Esophagus squamous epithelium (tissue), 5 donors: ENCODE results near the gene MEA1. TPM values are rescaled to one million over a fixed set of nuclear protein-coding genes. Genes with fewer than 3 reads are reported as not detected.
A peak's percentile ranks its signal among the peaks of the same experiment; 100 is the strongest.

ENCODE experiments used
- DNase-seq: peaks from one replicate; lab custom pipeline; 2025; lab: John Stamatoyannopoulos, UW
- H3K27ac ChIP-seq, 4 donors: fragments of 200-600 bp; sonication (generic); one replicate each; pipeline ENCODE4 v1.5.1; 2016 to 2019; ENCODE audit warnings: mild to moderate bottlenecking in 1 of 4
- H3K27me3 ChIP-seq, 4 donors: fragments of 200-600 bp; sonication (generic); 1 replicate in 3 of 4; 2 replicates in 1 of 4; pipeline versions ENCODE4 v1.5.1 to v1.6.0; 2017 to 2021; ENCODE audit warnings: antibody characterized with exemption in 1 of 4
- H3K36me3 ChIP-seq, 3 donors: fragments of 200-600 bp; sonication (generic); one replicate each; pipeline ENCODE4 v1.5.1; 2016 to 2019
- H3K4me1 ChIP-seq, 3 donors: fragments of 200-600 bp; sonication (generic); one replicate each; pipeline ENCODE4 v1.5.1; 2017 to 2019
- H3K4me3 ChIP-seq, 4 donors: fragments of 200-600 bp; sonication (generic); 1 replicate in 3 of 4; 2 replicates in 1 of 4; pipeline ENCODE4 v1.5.1; 2016 to 2019; ENCODE audit warnings: mild to moderate bottlenecking in 2 of 4, moderate library complexity in 1 of 4
- H3K9me3 ChIP-seq, 3 donors: fragments of 200-600 bp; sonication (generic); one replicate each; pipeline ENCODE4 v1.5.1; 2016 to 2019
- CTCF ChIP-seq, 6 experiments: fragments of 450-650 bp in 4 of 6; fragments of 200-600 bp in 2 of 6; sonication (generic) in 2 of 6; IDR thresholded peaks; one replicate each; pipeline ENCODE4 v1.5.1; 2016 to 2019; ENCODE audit warnings: antibody characterized with exemption in 6 of 6, mild to moderate bottlenecking in 4 of 6, moderate library complexity in 4 of 6
- POLR2A ChIP-seq, 4 donors: fragments of 450-650 bp; IDR thresholded peaks; one replicate each; pipeline ENCODE4 v1.6.1; 2017; ENCODE audit warnings: antibody characterized with exemption in 4 of 4, mild to moderate bottlenecking in 4 of 4, moderate library complexity in 3 of 4
- WGBS, 2 donors: methylation state at CpG; one replicate each; pipeline ENCODE4 v1.1.5; 2018; 5-methylcytosine and 5-hydroxymethylcytosine counted together
- intact Hi-C: fragments of 100-400 bp; cut with DNase I; formaldehyde crosslinking; loops from one replicate; pipeline ENCODE4 v1.15.0; 2022
- total RNA-seq, 4 donors: library from RNA; depleted of rRNA; stranded (reverse); fragments of >200 nt; gene quantifications; one replicate each; pipeline ENCODE4 v1.1.0, GENCODE V29; 2016
- donor health status: DM: yes; HTN: yes; CAD: no.

Gene MEA1
- total RNA-seq, 4 donors from 2014 or later, result 28.9 to 56.6 (median 49.1) TPM

DNA sequence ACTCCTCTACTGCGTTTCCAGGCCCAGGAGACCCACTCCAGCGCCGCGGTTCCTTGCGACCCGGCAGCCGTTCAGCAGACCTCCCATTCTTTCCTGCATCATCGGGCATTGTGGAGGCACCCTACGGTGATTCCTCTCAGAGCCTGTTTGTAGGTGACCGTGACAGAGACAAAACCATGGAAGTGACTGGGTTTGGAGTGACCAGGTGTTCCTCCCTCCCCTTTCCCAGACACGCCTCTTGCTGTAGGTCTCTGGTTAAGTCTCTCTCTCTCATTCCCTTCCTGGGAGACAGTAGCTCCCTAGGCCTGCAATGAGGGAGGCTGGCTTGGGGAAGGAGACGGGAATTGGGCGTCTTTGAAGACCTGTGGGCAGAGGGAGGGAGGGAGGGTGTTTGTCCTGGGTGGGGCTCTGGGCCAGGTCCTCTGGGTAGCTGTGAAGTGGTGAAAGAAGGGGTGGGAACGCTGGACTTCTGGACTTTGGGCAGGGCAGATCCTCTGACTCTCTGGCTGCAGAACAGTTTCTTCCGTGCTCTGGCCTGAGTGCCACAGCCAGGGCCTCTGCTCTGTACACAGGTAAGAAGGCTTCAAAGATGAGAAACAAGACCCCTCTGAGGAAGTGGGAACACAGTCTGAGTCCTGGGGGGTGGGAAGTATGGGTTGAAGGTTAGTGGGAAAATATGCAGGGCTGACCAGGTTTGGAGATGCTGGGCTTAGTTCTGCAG is 46.4 kb upstream of the MEA1 start:
- TF ChIP-seq CTCF (IDR thresholded peaks at IDR 0.05) (no peak), POLR2A (IDR thresholded peaks at IDR 0.05) (no peak)
- Histone ChIP-seq H3K27ac (peak overlapping the region; percentile 89 to 97 (median 94)), H3K4me3 (peak overlapping the region; percentile 83 to 97 (median 90)), H3K4me1 (peaks cover 12 to 37% (median 19%) of the 10 kb centered on the region in 3 donors), H3K36me3 (peaks cover 0 to 63% (median 4%) of the 10 kb centered on the region in 3 donors), H3K27me3 (no peaks in the 10 kb centered on the region), H3K9me3 (no peaks in the 10 kb centered on the region)
- no peak for DNase-seq
- intact Hi-C loops, result loop anchor here (10.0 kb wide), 1 partner anchor 95 kb away; the partner anchor contains the start of gene GNMT
- WGBS, 2 donors, result 5 to 17% methylated on average over 7 to 13 of the region's 15 CpGs

DNA sequence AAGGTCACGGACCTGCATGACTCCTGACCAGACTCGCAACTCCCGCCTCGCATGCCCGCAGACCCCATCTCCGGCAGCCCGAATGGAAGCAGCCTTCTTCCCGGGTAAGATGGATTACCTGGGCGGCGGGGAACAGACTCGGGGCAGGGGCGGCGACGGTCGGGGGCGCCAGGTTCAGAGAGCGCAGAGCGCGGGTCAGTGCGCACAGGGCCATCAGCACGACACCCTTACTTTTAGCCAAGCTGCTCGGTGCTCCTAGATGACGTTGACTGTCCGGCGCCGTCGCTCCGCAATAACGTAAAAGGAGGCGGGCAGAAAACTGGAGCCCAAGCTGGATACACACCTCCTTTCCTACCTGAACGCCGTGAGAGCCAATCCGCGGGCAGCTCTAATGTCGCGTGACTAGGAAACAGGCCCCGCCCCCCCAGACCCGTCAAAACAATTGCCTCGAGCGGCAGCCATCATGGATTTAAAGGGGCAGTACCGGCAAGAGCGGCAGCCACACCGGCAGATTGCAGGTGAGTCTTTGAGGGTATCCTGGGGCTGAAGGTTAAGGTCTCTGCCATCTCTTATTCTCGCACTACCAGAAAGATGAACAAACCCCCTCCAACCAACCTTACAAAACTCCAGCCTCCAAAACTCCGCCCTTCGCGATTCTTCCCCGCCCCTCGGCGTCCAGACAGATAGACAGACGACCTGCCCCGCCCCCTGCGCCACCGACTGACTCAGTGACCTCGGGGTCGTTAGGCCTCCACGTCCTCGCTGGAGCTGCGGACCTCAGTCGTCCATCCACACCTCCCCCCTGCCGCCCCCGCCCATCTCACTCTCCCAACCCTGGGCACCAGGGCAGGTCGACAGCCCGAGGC is 45.7 kb upstream of the MEA1 start, which contains the start of the genes KLC4 and MRPL2:
Gene KLC4 (plus strand): TSS at position 464 of the 866 bp plus-strand sequence. CDS start 1,705 bp downstream, outside the sequence.
Gene MRPL2 (minus strand): TSS at position 267 of the 866 bp plus-strand sequence. CDS start 53 bp downstream, at position 214.
- peaks cover 0 to 59% (median 4%) of the 10 kb centered on the region in 3 donors for H3K36me3 ChIP-seq
- H3K4me3 ChIP-seq, result peak within 1 kb of the TSS; percentile 83 to 97 (median 90)
- H3K27ac ChIP-seq, result peak within 1 kb of the TSS; percentile 89 to 97 (median 94)
- intact Hi-C loops, result loop anchor here (10.0 kb wide), 1 partner anchor 95 kb away; the partner anchor contains the start of gene GNMT
- peak; percentile 93 for DNase-seq
- 0 to 1% methylated on average over 25 to 29 of the region's 64 CpGs for WGBS, 2 donors
- no peaks in the 10 kb centered on the region for H3K9me3 ChIP-seq
- peak in 3 of 4 donors; percentile 62 to 84 (median 77) for TF ChIP-seq POLR2A (IDR thresholded peaks at IDR 0.05)
- peak in 1 of 6 experiments; percentile 4 for TF ChIP-seq CTCF (IDR thresholded peaks at IDR 0.05)
- peaks cover 12 to 40% (median 20%) of the 10 kb centered on the region in 3 donors for H3K4me1 ChIP-seq
- no peaks in the 10 kb centered on the region for H3K27me3 ChIP-seq

- intact Hi-C loops, result no loop called here
- Histone ChIP-seq H3K27me3 (no peaks in the 10 kb centered on the region), H3K9me3 (no peaks in the 10 kb centered on the region), H3K4me1 (peaks cover 12 to 44% (median 25%) of the 10 kb centered on the region in 3 donors), H3K36me3 (peaks cover 0 to 50% (median 4%) of the 10 kb centered on the region in 3 donors), H3K27ac (peak overlapping the region; percentile 89 to 97 (median 94)), H3K4me3 (peak overlapping the region; percentile 83 to 97 (median 90))
- no peak for DNase-seq
- TF ChIP-seq POLR2A (IDR thresholded peaks at IDR 0.05) (no peak), CTCF (IDR thresholded peaks at IDR 0.05) (no peak)
- 45 to 83% methylated on average over 1 of the region's 1 CpG for WGBS, 2 donors
Measured at GRCh38 chr6:43058531-43058930, 44.8 kb upstream of the MEA1 start.

- no peak overlapping the region for H3K27ac ChIP-seq
- H3K9me3 ChIP-seq, result no peaks in the 10 kb centered on the region
- DNase-seq, result no peak
- H3K4me3 ChIP-seq, result no peak overlapping the region
- peaks cover 0 to 35% (median 4%) of the 10 kb centered on the region in 3 donors for H3K36me3 ChIP-seq
- TF ChIP-seq CTCF (IDR thresholded peaks at IDR 0.05), result no peak
- intact Hi-C loops, result no loop called here
- H3K4me1 ChIP-seq, result peaks cover 12 to 61% (median 31%) of the 10 kb centered on the region in 3 donors
- WGBS, 2 donors, result 78 to 80% methylated on average over 3 to 8 of the region's 8 CpGs
- no peaks in the 10 kb centered on the region for H3K27me3 ChIP-seq
Measured at GRCh38 chr6:43055966-43056365, 42.2 kb upstream of the MEA1 start.
